Kidney capillary endothelial cell (primary cell): ENCODE measurements around the gene ADPRH.

Experiments used
- DNase-seq: peaks from one replicate; pipeline ENCODE4 v3.0.0-alpha.2; 2018; ENCODE audit warnings: low spot score

The ADPRH gene

GRCh38 chr3:119597548-119598288, 18.4 kb downstream of the ADPRH start, which contains the start of gene PLA1A:
TSS of gene PLA1A (plus strand) at chr3:119597885. CDS start at chr3:119597914, 29 bp downstream.
- peak; percentile 47 for DNase-seq

- DNase-seq: no peak
Observed at GRCh38 chr3:119598410-119599098, 19.3 kb downstream of the ADPRH start.

GRCh38 chr3:119599558-119600174, 20.4 kb downstream of the ADPRH start:
- no peak for DNase-seq

- no peak for DNase-seq
Observed at GRCh38 chr3:119600732-119601131, 21.4 kb downstream of the ADPRH start.

GRCh38 chr3:119601154-119601553, 21.9 kb downstream of the ADPRH start:
- no peak for DNase-seq

GRCh38 chr3:119602676-119603075, 23.4 kb downstream of the ADPRH start:
- no peak for DNase-seq

GRCh38 chr3:119604878-119605277, 25.6 kb downstream of the ADPRH start:
- peak; percentile 40 for DNase-seq

- DNase-seq: no peak
Observed at GRCh38 chr3:119608405-119609000, 29.2 kb downstream of the ADPRH start.

- DNase-seq: no peak
Observed at GRCh38 chr3:119609301-119609700, 30.0 kb downstream of the ADPRH start.

- DNase-seq: no peak
Observed at GRCh38 chr3:119611664-119612063, 32.4 kb downstream of the ADPRH start.

GRCh38 chr3:119613201-119613600, 33.9 kb downstream of the ADPRH start:
- no peak for DNase-seq

- DNase-seq: no peak
Observed at GRCh38 chr3:119613872-119614271, 34.6 kb downstream of the ADPRH start.

GRCh38 chr3:119616056-119616455, 36.8 kb downstream of the ADPRH start:
- DNase-seq: no peak

GRCh38 chr3:119619094-119619493, 39.8 kb downstream of the ADPRH start:
- no peak for DNase-seq

GRCh38 chr3:119620899-119621298, 41.6 kb downstream of the ADPRH start:
- no peak for DNase-seq

GRCh38 chr3:119624002-119624720, 44.9 kb downstream of the ADPRH start:
- no peak for DNase-seq

- no peak for DNase-seq
Observed at GRCh38 chr3:119625451-119626153, 46.3 kb downstream of the ADPRH start.

- DNase-seq: no peak
Observed at GRCh38 chr3:119626196-119626595, 46.9 kb downstream of the ADPRH start.

GRCh38 chr3:119627461-119627860, 48.2 kb downstream of the ADPRH start:
- DNase-seq: no peak

- no peak for DNase-seq
Observed at GRCh38 chr3:119628390-119628789, 49.1 kb downstream of the ADPRH start.

- DNase-seq: no peak
Observed at GRCh38 chr3:119628816-119629445, 49.6 kb downstream of the ADPRH start.
